Right atrium auricular region (tissue), 2 donors: ENCODE measurements around the gene COL5A2. TPM values are rescaled to one million over a fixed set of nuclear protein-coding genes. Genes with fewer than 3 reads are reported as not detected.

Experiments
- DNase-seq: peaks from one replicate; pipeline ENCODE4 v3.0.0-alpha.2; 2019; ENCODE audit warnings: low spot score
- H3K27ac ChIP-seq, 2 donors: fragments of 200-600 bp; sonication (generic); 1 replicate in 1 of 2; 2 replicates in 1 of 2; pipeline ENCODE4 v1.5.1; 2016 to 2019
- H3K27me3 ChIP-seq, 2 donors: fragments of 200-600 bp; sonication (generic); one replicate each; pipeline versions ENCODE4 v1.5.1 to v1.6.0; 2017 to 2019
- H3K36me3 ChIP-seq: fragments of 200-600 bp; sonication (generic); one replicate; pipeline ENCODE4 v1.5.1; 2016
- H3K4me1 ChIP-seq, 2 donors: fragments of 200-600 bp; sonication (generic); one replicate each; pipeline versions ENCODE4 v1.5.1 to v1.6.0; 2017 to 2019
- H3K4me3 ChIP-seq, 2 donors: fragments of 200-600 bp; sonication (generic); 1 replicate in 1 of 2; 2 replicates in 1 of 2; pipeline ENCODE4 v1.5.1; 2017 to 2019; ENCODE audit warnings: mild to moderate bottlenecking in 1 of 2, moderate library complexity in 1 of 2
- H3K9me3 ChIP-seq, 2 donors: fragments of 200-600 bp; sonication (generic); one replicate each; pipeline ENCODE4 v1.5.1; 2019
- CTCF ChIP-seq, 2 donors: fragments of 200-600 bp; sonication (generic); IDR thresholded peaks; one replicate each; pipeline ENCODE4 v1.5.1; 2019; ENCODE audit warnings: antibody characterized with exemption in 2 of 2
- total RNA-seq, 2 donors: library from RNA; depleted of rRNA; stranded (reverse); fragments of >200 nt; gene quantifications; one replicate each; pipeline ENCODE4 v1.1.0, GENCODE V29; 2016

COL5A2 gene
- total RNA-seq, 2 donors from 2014 or later, result 15.8 to 24.8 TPM

DNA sequence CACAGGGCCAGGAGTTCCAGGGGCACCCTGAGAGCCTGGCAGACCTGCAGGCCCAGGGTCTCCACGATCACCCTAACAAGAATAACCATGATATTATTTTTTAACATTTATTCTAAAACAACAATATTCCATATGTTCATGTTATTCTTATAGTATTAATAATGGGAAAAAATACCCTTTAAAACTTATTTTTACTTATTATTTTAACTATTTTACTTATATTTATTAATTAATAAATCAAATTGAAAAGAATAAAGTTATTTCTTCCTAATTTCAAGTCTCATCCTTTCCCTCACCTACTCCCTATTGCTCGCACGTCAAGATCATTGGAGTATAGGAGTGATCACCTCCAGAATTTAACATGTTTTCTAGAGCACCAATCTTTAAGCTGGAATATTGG is 133.7 kb downstream of the COL5A2 start:
- Histone ChIP-seq H3K36me3 (peaks cover 5% of the 10 kb centered on the region), H3K27ac (no peak overlapping the region), H3K4me3 (no peak overlapping the region), H3K4me1 (no peaks in the 10 kb centered on the region), H3K9me3 (no peaks in the 10 kb centered on the region), H3K27me3 (no peaks in the 10 kb centered on the region)
- no peak for TF ChIP-seq CTCF (IDR thresholded peaks at IDR 0.05)
- DNase-seq, result no peak

GRCh38 chr2:189037518-189037917 is 142.0 kb downstream of the COL5A2 start:
- no peak for DNase-seq
- H3K4me3 ChIP-seq, result no peak overlapping the region
- no peak overlapping the region for H3K27ac ChIP-seq
- H3K27me3 ChIP-seq, result no peaks in the 10 kb centered on the region
- H3K36me3 ChIP-seq, result peaks cover 9% of the 10 kb centered on the region
- no peaks in the 10 kb centered on the region for H3K4me1 ChIP-seq
- TF ChIP-seq CTCF (IDR thresholded peaks at IDR 0.05), result no peak
- H3K9me3 ChIP-seq, result no peaks in the 10 kb centered on the region

- DNase-seq, result no peak
- no peaks in the 10 kb centered on the region for H3K36me3 ChIP-seq
- TF ChIP-seq CTCF (IDR thresholded peaks at IDR 0.05), result no peak
- no peaks in the 10 kb centered on the region for H3K4me1 ChIP-seq
- H3K4me3 ChIP-seq, result no peak overlapping the region
- no peaks in the 10 kb centered on the region for H3K9me3 ChIP-seq
- H3K27ac ChIP-seq, result peak overlapping the region in 1 of 2 donors; percentile 22
- H3K27me3 ChIP-seq, result no peaks in the 10 kb centered on the region
Observed at GRCh38 chr2:189024901-189025618, 154.5 kb downstream of the COL5A2 start.

- no peaks in the 10 kb centered on the region for H3K4me1 ChIP-seq
- H3K27me3 ChIP-seq, result no peaks in the 10 kb centered on the region
- DNase-seq, result no peak
- TF ChIP-seq CTCF (IDR thresholded peaks at IDR 0.05), result no peak
- H3K9me3 ChIP-seq, result no peaks in the 10 kb centered on the region
- no peaks in the 10 kb centered on the region for H3K36me3 ChIP-seq
- H3K4me3 ChIP-seq, result no peak overlapping the region
- peak overlapping the region; percentile 69 to 75 for H3K27ac ChIP-seq
Observed at GRCh38 chr2:189022492-189022891, 157.1 kb downstream of the COL5A2 start.

- peak; percentile 72 for DNase-seq
- peak overlapping the region; percentile 69 to 75 for H3K27ac ChIP-seq
- H3K4me3 ChIP-seq, result no peak overlapping the region
- no peaks in the 10 kb centered on the region for H3K4me1 ChIP-seq
- no peaks in the 10 kb centered on the region for H3K36me3 ChIP-seq
- no peak for TF ChIP-seq CTCF (IDR thresholded peaks at IDR 0.05)
- H3K9me3 ChIP-seq, result no peaks in the 10 kb centered on the region
- H3K27me3 ChIP-seq, result no peaks in the 10 kb centered on the region
Observed at GRCh38 chr2:189022053-189022481, 157.5 kb downstream of the COL5A2 start.

DNA sequence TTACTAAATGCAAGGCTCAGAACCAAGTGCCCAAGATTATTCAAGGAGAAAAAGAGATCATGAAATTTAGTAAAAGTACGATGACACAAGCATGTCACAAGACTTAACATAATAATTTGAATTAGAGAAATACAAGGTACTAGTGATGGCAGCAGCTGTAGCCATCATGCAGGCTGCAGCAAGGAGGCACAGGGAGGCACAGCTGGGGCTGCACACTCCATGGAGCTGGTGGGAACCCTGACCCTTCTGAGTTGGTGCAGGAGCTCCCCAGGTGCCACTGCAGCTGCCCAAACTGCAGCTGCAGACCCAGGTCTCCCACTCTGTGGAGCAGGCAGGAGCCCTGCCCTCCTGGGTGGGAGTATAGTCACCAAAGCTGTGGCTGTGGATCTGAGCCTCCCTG is 159.4 kb downstream of the COL5A2 start:
- no peaks in the 10 kb centered on the region for H3K9me3 ChIP-seq
- H3K27ac ChIP-seq, result peak overlapping the region; percentile 60 to 75
- DNase-seq, result no peak
- no peak for TF ChIP-seq CTCF (IDR thresholded peaks at IDR 0.05)
- H3K4me1 ChIP-seq, result no peaks in the 10 kb centered on the region
- H3K27me3 ChIP-seq, result no peaks in the 10 kb centered on the region
- H3K4me3 ChIP-seq, result no peak overlapping the region
- no peaks in the 10 kb centered on the region for H3K36me3 ChIP-seq
